Measurements from ENCODE around the gene CLMP.

The CLMP gene

GRCh38 chr11:123086305-123086704 is 108.7 kb downstream of the CLMP start:
- no peak for DNase-seq (ENCODE audit: low read depth in 3 of 3, low spot score in 1 of 3)

GRCh38 chr11:123085497-123085896 is 109.6 kb downstream of the CLMP start:
- no peak for DNase-seq (ENCODE audit: low read depth in 3 of 3, low spot score in 1 of 3)

GRCh38 chr11:123084454-123084853 is 110.6 kb downstream of the CLMP start:
- DNase-seq (ENCODE audit: low read depth in 3 of 3, low spot score in 1 of 3), result no peak

GRCh38 chr11:123083623-123084029 is 111.4 kb downstream of the CLMP start:
- DNase-seq (ENCODE audit: low read depth in 3 of 3, low spot score in 1 of 3), result peak; percentile 29 to 51 (median 50)

- no peak for DNase-seq (ENCODE audit: low read depth in 3 of 3, low spot score in 1 of 3)
These were observed 112.1 kb downstream of the CLMP start for GRCh38 chr11:123082977-123083376.

GRCh38 chr11:123080015-123080414 is 115.0 kb downstream of the CLMP start:
- DNase-seq (ENCODE audit: low read depth in 3 of 3, low spot score in 1 of 3), result no peak

GRCh38 chr11:123076484-123076883 is 118.6 kb downstream of the CLMP start:
- no peak for DNase-seq (ENCODE audit: low read depth in 3 of 3, low spot score in 1 of 3)

- DNase-seq (ENCODE audit: low read depth in 3 of 3, low spot score in 1 of 3), result no peak
These were observed 121.5 kb downstream of the CLMP start for GRCh38 chr11:123073343-123074057.

- no peak for DNase-seq (ENCODE audit: low read depth in 3 of 3, low spot score in 1 of 3)
These were observed 122.3 kb downstream of the CLMP start for GRCh38 chr11:123072762-123073161.

GRCh38 chr11:123072332-123072761 is 122.7 kb downstream of the CLMP start:
- DNase-seq (ENCODE audit: low read depth in 3 of 3, low spot score in 1 of 3), result no peak

GRCh38 chr11:123069908-123070821 is 124.9 kb downstream of the CLMP start:
- DNase-seq (ENCODE audit: low read depth in 3 of 3, low spot score in 1 of 3), result no peak

GRCh38 chr11:123065621-123066020 is 129.4 kb downstream of the CLMP start:
- DNase-seq (ENCODE audit: low read depth in 3 of 3, low spot score in 1 of 3), result no peak

- no peak for DNase-seq (ENCODE audit: low read depth in 3 of 3, low spot score in 1 of 3)
These were observed 131.0 kb downstream of the CLMP start for GRCh38 chr11:123063826-123064657.

GRCh38 chr11:123062892-123063825 is 131.9 kb downstream of the CLMP start:
- DNase-seq (ENCODE audit: low read depth in 3 of 3, low spot score in 1 of 3), result no peak

GRCh38 chr11:123062158-123062891 is 132.7 kb downstream of the CLMP start:
- DNase-seq (ENCODE audit: low read depth in 3 of 3, low spot score in 1 of 3), result peak; percentile 98 to 99 (median 99)

- DNase-seq (ENCODE audit: low read depth in 3 of 3, low spot score in 1 of 3), result peak; percentile 17 to 57 (median 36)
These were observed 133.5 kb downstream of the CLMP start, which contains the start of gene HSPA8 for GRCh38 chr11:123061403-123062157. Gene HSPA8 (minus strand): TSS chr11:123062136. CDS start chr11:123061324, 812 bp downstream.

- no peak for DNase-seq (ENCODE audit: low read depth in 3 of 3, low spot score in 1 of 3)
These were observed 134.6 kb downstream of the CLMP start for GRCh38 chr11:123060277-123061000.

Data from stimulated activated CD4-positive, alpha-beta T cell treated with anti-CD3 and anti-CD28 coated beads, TNF-alpha, amount 100 ng/mL, for 1 hour (primary cell).